ENCODE data around the gene TAS2R3.
A peak's percentile ranks its signal among the peaks of the same experiment; 100 is the strongest.
"Not testable (repeated sequence)": the region's sequence is repeated elsewhere in the genome, so short reads cannot be mapped to it uniquely, and the experiment has no call there.

Gene TAS2R3

GRCh38 chr7:141763797-141764196 lies at the start of gene TAS2R3:
Gene TAS2R3, plus strand, starts transcription at chr7:141764097. Its CDS starts 62 bp downstream, at chr7:141764159.
- no peak for DNase-seq (ENCODE audit: low read depth, low spot score)

- no peak for DNase-seq (ENCODE audit: low read depth, low spot score)
Observed at GRCh38 chr7:141714571-141714970, 49.3 kb upstream of the TAS2R3 start.

GRCh38 chr7:141715018-141715417 lies 48.9 kb upstream of the TAS2R3 start:
- no peak for DNase-seq (ENCODE audit: low read depth, low spot score)

- DNase-seq (ENCODE audit: low read depth, low spot score): no peak
Observed at GRCh38 chr7:141715794-141716689, 47.9 kb upstream of the TAS2R3 start.

GRCh38 chr7:141717450-141717849 lies 46.4 kb upstream of the TAS2R3 start:
- no peak for DNase-seq (ENCODE audit: low read depth, low spot score)

- DNase-seq (ENCODE audit: low read depth, low spot score): no peak
Observed at GRCh38 chr7:141722529-141722928, 41.4 kb upstream of the TAS2R3 start.

- no peak for DNase-seq (ENCODE audit: low read depth, low spot score)
Observed at GRCh38 chr7:141729020-141729419, 34.9 kb upstream of the TAS2R3 start.

GRCh38 chr7:141731476-141732149 lies 32.3 kb upstream of the TAS2R3 start:
- DNase-seq (ENCODE audit: low read depth, low spot score): no peak

- no peak for DNase-seq (ENCODE audit: low read depth, low spot score)
Observed at GRCh38 chr7:141737118-141737835, 26.6 kb upstream of the TAS2R3 start.

GRCh38 chr7:141737836-141738591 lies 25.9 kb upstream of the TAS2R3 start, which contains the start of gene SSBP1:
Gene SSBP1, plus strand, starts transcription at chr7:141738358. Its CDS starts 809 bp downstream, at chr7:141739167.
- DNase-seq (ENCODE audit: low read depth, low spot score): peak; percentile 96

GRCh38 chr7:141738592-141739013 lies 25.3 kb upstream of the TAS2R3 start:
- DNase-seq (ENCODE audit: low read depth, low spot score): no peak

- no peak for DNase-seq (ENCODE audit: low read depth, low spot score)
Observed at GRCh38 chr7:141739250-141739649, 24.6 kb upstream of the TAS2R3 start.

GRCh38 chr7:141742229-141742628 lies 21.7 kb upstream of the TAS2R3 start:
- no peak for DNase-seq (ENCODE audit: low read depth, low spot score)

- DNase-seq (ENCODE audit: low read depth, low spot score): no peak
Observed at GRCh38 chr7:141744131-141744530, 19.8 kb upstream of the TAS2R3 start.

GRCh38 chr7:141748396-141748795 lies 15.5 kb upstream of the TAS2R3 start:
- DNase-seq (ENCODE audit: low read depth, low spot score): no peak

GRCh38 chr7:141751904-141752303 lies 12.0 kb upstream of the TAS2R3 start:
- not testable (repeated sequence) for DNase-seq (ENCODE audit: low read depth, low spot score)

GRCh38 chr7:141752634-141753033 lies 11.3 kb upstream of the TAS2R3 start:
- DNase-seq (ENCODE audit: low read depth, low spot score): no peak

- peak; percentile 23 for DNase-seq (ENCODE audit: low read depth, low spot score)
Observed at GRCh38 chr7:141754939-141755338, 9.0 kb upstream of the TAS2R3 start.

GRCh38 chr7:141770083-141770583 lies 6.2 kb downstream of the TAS2R3 start:
- DNase-seq (ENCODE audit: low read depth, low spot score): not testable (repeated sequence)

GRCh38 chr7:141776374-141776773 lies 12.5 kb downstream of the TAS2R3 start, which contains the start of gene TAS2R4:
Gene TAS2R4, plus strand, starts transcription at chr7:141776674. Its CDS starts 1,815 bp downstream, at chr7:141778489.
- DNase-seq (ENCODE audit: low read depth, low spot score): no peak
